Testis (tissue), 3 donors: Measurements from ENCODE around the gene SERP2. TPM values are rescaled to one million over a fixed set of nuclear protein-coding genes. Genes with fewer than 3 reads are reported as not detected.

Experiments used
- DNase-seq: peaks from one replicate; pipeline ENCODE4 v3.0.0-alpha.2; 2019
- H3K27ac ChIP-seq, 2 donors: fragments of 200-600 bp; sonication (generic); one replicate each; pipeline ENCODE4 v1.5.1; 2019
- H3K27me3 ChIP-seq: fragments of 200-600 bp; sonication (generic); one replicate; pipeline ENCODE4 v1.5.1; 2019
- H3K36me3 ChIP-seq: fragments of 200-600 bp; sonication (generic); one replicate; pipeline ENCODE4 v1.5.1; 2017; ENCODE audit warnings: low read depth; ENCODE audit errors: missing control alignments
- H3K4me1 ChIP-seq: fragments of 200-600 bp; sonication (generic); one replicate; pipeline ENCODE4 v1.5.1; 2019
- H3K4me3 ChIP-seq, 2 donors: fragments of 200-600 bp; sonication (generic); one replicate each; pipeline ENCODE4 v1.5.1; 2017 to 2019
- H3K9me3 ChIP-seq: fragments of 200-600 bp; sonication (generic); one replicate; pipeline ENCODE4 v1.5.1; 2017
- CTCF ChIP-seq, 3 experiments: fragments of 450-650 bp in 2 of 3; fragments of 200-600 bp in 1 of 3; sonication (generic) in 1 of 3; IDR thresholded peaks; one replicate each; pipeline ENCODE4 v1.5.1; 2016 to 2019; ENCODE audit warnings: antibody characterized with exemption in 3 of 3, mild to moderate bottlenecking in 2 of 3, moderate library complexity in 1 of 3
- POLR2A ChIP-seq: fragments of 450-650 bp; IDR thresholded peaks from one replicate; pipeline ENCODE4 v1.6.1; 2017; ENCODE audit warnings: antibody characterized with exemption, mild to moderate bottlenecking, moderate library complexity
- WGBS, 2 donors: methylation state at CpG; one replicate each; pipeline ENCODE4 v1.1.5; 2018; 5-methylcytosine and 5-hydroxymethylcytosine counted together
- intact Hi-C: fragments of 100-400 bp; cut with DNase I; formaldehyde crosslinking; loops from one replicate; pipeline ENCODE4 v1.15.1; 2023; ENCODE audit warnings: low total_unique reads
- polyA plus RNA-seq: library from polyadenylated mRNA; stranded (reverse); fragments of 350-450 nt; fragmentation: Illumina TruSeq; extraction: RNeasy Lipid Tissue Mini Kit (QIAGEN cat#74804); gene quantifications from one replicate; pipeline ENCODE4 v1.2.3, GENCODE V29; 2014; ENCODE audit warnings: low read depth, low replicate concordance; ENCODE audit not compliant: insufficient read depth
- total RNA-seq, 2 donors: library from RNA; depleted of rRNA; stranded (reverse); fragments of >200 nt; gene quantifications; one replicate each; pipeline ENCODE4 v1.2.3, GENCODE V29; 2016

The SERP2 gene
- total and polyA plus RNA-seq, 3 donors from 2014 or later: 23.5 to 59.2 (median 31.4) TPM

GRCh38 chr13:44438234-44438579 lies 64.6 kb downstream of the SERP2 start:
- no peaks in the 10 kb centered on the region for H3K36me3 ChIP-seq
- H3K4me3 ChIP-seq: no peak overlapping the region
- WGBS, 2 donors: 22 to 25% methylated on average over 3 of the region's 3 CpGs
- DNase-seq: no peak
- peaks cover 22% of the 10 kb centered on the region for H3K4me1 ChIP-seq
- H3K27me3 ChIP-seq: no peaks in the 10 kb centered on the region
- intact Hi-C loops: loop anchor here (10.0 kb wide), 3 partner anchors 213 to 383 kb away; no protein-coding TSS in a partner anchor
- H3K9me3 ChIP-seq: no peaks in the 10 kb centered on the region
- TF ChIP-seq CTCF (IDR thresholded peaks at IDR 0.05): no peak
- no peak for TF ChIP-seq POLR2A
- no peak overlapping the region for H3K27ac ChIP-seq

GRCh38 chr13:44439452-44440024 lies 65.9 kb downstream of the SERP2 start:
- Histone ChIP-seq H3K27me3 (no peaks in the 10 kb centered on the region), H3K4me3 (no peak overlapping the region), H3K27ac (no peak overlapping the region), H3K4me1 (peaks cover 10% of the 10 kb centered on the region), H3K9me3 (no peaks in the 10 kb centered on the region), H3K36me3 (no peaks in the 10 kb centered on the region)
- DNase-seq: no peak
- TF ChIP-seq CTCF (IDR thresholded peaks at IDR 0.05) (no peak), POLR2A (no peak)
- intact Hi-C loops: loop anchor here (10.0 kb wide), 3 partner anchors 215 to 385 kb away; no protein-coding TSS in a partner anchor
- 57 to 62% methylated on average over 4 of the region's 4 CpGs for WGBS, 2 donors

GRCh38 chr13:44440046-44440608 lies 66.5 kb downstream of the SERP2 start:
- Histone ChIP-seq H3K36me3 (no peaks in the 10 kb centered on the region), H3K4me1 (peaks cover 6% of the 10 kb centered on the region), H3K4me3 (no peak overlapping the region), H3K9me3 (no peaks in the 10 kb centered on the region), H3K27me3 (no peaks in the 10 kb centered on the region), H3K27ac (no peak overlapping the region)
- intact Hi-C loops: no loop called here
- no peak for DNase-seq
- TF ChIP-seq CTCF (IDR thresholded peaks at IDR 0.05) (no peak), POLR2A (no peak)
- 81 to 88% methylated on average over 10 of the region's 10 CpGs for WGBS, 2 donors

Other genes starting within 250 kb of the SERP2 start
- gene TSC22D1, start 202.5 kb downstream of the SERP2 start, total RNA-seq: 100 to 1,000 TPM; 189 to 193 TPM
- 227 TPM for gene TSC22D1, start 202.5 kb downstream of the SERP2 start, polyA plus RNA-seq